GM21786 (cell line): ENCODE results near the gene TSPAN31.
A peak's percentile ranks its signal among the peaks of the same experiment; 100 is the strongest.

ENCODE experiments used
- ATAC-seq: cut with Tn5 transposase; IDR thresholded peaks from one replicate; pipeline ENCODE4 v1.9.1; 2021; ENCODE audit not compliant: unreplicated experiment

Gene TSPAN31

DNA sequence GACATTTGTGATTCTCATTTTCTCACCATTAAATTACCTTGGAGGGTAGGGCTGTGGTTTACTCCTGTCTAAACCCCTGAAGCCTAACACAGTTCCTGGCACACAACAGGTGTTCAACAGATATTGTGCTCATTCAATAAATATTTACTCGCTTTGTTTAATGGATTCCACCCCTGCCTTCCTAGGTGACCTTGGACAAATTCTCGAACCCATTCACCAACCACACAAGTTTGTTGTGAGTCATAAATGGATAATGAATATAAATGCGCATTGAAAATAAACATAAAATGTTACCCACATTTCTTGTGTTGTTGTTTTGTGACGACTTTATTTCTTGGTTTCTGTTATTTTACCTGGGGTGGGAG is 37.4 kb downstream of the TSPAN31 start:
- no peak for ATAC-seq

DNA sequence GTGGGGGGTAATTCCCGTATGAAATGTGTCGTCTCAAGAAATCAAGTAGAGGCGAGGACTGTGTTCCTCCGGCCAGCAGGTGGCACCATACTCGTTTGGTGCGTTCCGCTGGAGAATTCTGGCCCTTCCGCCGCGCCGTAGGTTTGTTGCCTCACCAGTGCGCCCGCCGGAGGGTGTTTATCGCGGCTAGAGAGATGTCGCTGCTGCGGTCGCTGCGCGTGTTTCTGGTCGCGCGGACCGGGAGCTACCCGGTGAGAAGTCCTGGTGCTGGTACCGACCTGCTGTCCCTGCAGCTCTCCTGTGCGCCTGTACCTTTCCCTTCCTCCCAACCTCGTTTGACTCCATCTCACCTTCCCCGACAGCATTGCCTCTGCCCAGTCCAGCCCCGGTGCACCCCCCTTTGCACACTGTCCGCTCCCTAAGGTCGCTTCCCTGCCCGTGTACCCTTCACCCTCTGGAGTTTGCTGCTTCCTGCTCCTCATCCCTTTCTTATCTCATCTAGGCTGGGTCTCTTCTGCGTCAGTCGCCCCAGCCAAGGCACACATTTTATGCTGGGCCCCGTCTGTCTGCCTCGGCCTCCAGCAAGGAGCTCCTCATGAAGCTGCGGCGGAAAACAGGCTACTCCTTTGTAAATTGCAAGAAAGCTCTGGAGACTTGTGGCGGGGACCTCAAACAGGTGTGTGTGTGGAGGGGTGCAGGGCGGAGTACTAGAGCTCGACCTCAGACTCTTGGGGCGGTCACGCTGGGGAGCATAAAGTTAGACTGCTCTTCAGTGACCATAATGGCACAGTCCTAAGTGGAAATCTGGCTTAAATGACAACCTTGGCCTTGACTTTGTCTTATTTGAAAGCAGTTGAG is 38.0 kb downstream of the TSPAN31 start, which contains the start of gene TSFM:
TSS of gene TSFM (plus strand) at position 180 of the 858 bp plus-strand sequence. CDS start at position 195, 15 bp downstream.
- ATAC-seq: peak; percentile 76

DNA sequence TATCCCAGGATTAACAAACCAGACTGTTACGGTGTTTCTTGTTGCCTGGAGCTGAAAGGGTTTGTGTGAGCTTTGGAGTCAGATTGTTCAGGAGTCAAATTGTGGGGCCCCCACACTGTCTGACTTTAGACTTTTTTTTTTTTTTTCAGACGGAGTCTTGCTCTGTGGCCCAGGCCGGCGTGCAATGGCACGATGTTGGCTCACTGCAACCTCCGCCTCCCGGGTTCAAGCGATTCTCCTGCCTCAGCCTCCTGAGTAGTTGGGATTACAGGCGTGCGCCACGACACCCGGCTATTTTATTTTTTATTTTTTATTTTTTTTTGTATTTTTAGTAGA is 38.6 kb downstream of the TSPAN31 start:
- no peak for ATAC-seq

DNA sequence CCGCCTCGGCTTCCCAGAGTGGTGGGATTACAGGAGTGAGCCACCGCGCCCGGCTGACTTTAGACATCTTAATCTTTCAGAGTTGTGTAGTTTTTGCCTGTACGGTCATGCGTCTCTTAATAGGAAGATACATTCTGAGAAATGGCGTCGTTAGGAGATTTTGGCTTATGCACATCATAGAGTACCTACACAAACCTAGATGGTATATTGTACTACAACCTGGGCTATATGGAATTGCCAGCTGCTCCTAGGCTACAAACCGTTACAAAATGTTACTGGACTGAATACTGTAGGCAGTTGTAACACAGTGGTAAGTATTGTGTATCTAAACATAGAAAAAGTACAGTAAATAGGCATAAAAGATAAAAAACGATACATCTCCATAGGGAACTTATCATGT is 39.0 kb downstream of the TSPAN31 start:
- ATAC-seq: no peak

DNA sequence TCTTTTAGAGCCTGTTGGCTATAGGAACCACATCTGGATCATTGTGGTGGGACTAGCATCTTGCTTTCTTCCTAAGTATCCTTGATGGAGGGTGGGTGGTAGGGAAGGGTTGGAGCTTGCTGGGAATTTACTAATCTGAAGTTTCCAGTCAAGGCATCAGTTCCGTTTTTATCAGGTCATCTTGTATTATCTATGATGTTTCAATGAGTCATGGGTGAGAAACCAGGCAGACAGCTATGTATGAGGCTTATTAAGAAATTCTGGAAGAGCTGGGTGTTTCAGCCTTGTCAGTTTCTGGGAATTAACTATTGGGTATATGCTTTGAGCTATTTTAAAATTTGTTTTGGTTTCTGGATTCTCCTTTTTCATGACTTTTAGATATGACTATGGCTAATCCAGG is 49.1 kb downstream of the TSPAN31 start:
- ATAC-seq: no peak

DNA sequence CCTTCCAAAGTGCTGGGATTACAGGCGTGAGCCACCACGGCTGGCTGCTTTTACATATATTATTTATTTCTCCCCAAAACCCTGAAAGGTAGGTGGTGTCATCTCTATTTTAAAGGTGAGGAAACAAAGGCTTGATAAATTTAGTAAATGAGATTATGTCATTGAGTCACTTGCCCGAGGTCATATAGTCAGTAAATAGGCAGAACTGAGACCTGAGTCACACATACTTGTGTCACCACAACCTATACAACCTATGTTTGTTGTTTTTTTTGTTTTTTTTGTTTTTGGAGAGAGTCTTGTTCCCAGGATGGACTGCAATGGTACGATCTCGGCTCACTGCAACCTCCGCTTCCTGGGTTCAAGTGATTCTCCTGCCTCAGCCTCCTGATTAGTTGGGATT is 50.5 kb downstream of the TSPAN31 start:
- no peak for ATAC-seq

DNA sequence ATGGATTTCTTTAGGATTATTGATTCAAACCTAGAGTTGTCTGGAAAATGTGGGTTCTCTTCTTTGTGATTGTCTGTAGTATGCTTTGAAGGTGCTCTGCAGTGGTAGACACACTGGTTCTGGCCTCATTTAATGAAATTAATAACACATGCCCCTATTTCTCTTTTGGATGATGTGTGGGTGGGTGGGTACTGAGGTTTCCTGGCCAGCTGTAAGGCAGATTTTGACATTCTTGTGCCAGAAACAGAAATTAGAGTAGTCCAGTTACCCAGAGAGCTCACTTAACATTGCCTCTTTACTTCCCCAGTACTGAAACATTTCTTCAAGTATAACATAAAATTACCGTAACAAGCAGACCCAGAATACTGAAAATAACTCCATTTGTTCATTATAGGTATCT is 52.2 kb downstream of the TSPAN31 start:
- no peak for ATAC-seq

DNA sequence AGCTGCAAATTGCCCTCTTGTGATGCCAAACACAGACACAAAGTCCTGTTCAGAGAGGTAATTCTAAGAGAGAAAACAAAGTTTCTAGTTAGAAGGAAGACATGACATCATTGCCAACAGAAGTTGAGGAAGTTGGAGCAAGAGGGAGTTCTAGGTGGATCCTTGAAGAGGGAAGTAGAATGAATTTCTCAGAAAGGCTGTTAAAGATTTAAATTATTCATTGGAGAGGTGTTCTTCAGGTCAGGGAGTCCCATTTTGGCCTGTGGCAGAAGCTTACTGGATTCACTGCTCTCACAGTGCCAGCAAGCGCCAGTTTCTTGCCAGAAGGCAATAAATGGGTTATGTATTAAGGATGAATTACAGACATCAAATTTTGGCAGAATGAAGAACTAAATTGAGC is 53.1 kb downstream of the TSPAN31 start:
- no peak for ATAC-seq
